Pulmonary artery endothelial cell (primary cell): ENCODE results near the gene CALM3. TPM values are rescaled to one million over a fixed set of nuclear protein-coding genes. Genes with fewer than 3 reads are reported as not detected.
"Not testable (repeated sequence)": the region's sequence is repeated elsewhere in the genome, so short reads cannot be mapped to it uniquely, and the experiment has no call there.

Experiments
- DNase-seq: peaks from one replicate; pipeline ENCODE4 v3.0.0-alpha.2; 2011; ENCODE audit warnings: low read depth, low spot score
- total RNA-seq: library from RNA; depleted of rRNA; stranded (reverse); fragments of >200 nt; gene quantifications from 2 replicates; pipeline ENCODE4 v1.2.3, GENCODE V29; 2014

CALM3 gene
- total RNA-seq = 175 and 224 TPM in 2 replicates

- DNase-seq = no peak
These were observed at the start of gene CALM3 for GRCh38 chr19:46601318-46602224. TSS of gene CALM3 (plus strand) at chr19:46601330. CDS start at chr19:46601435, 105 bp downstream.

GRCh38 chr19:46552891-46553290 lies 48.2 kb upstream of the CALM3 start:
- DNase-seq = no peak

- no peak for DNase-seq
These were observed 47.0 kb upstream of the CALM3 start for GRCh38 chr19:46554161-46554560.

GRCh38 chr19:46555628-46556280 lies 45.4 kb upstream of the CALM3 start:
- no peak for DNase-seq

GRCh38 chr19:46556471-46556870 lies 44.7 kb upstream of the CALM3 start:
- DNase-seq = not testable (repeated sequence)

GRCh38 chr19:46559203-46559602 lies 41.9 kb upstream of the CALM3 start:
- no peak for DNase-seq

GRCh38 chr19:46559675-46560074 lies 41.5 kb upstream of the CALM3 start:
- not testable (repeated sequence) for DNase-seq

- DNase-seq = no peak
These were observed 36.4 kb upstream of the CALM3 start for GRCh38 chr19:46564701-46565100.

- no peak for DNase-seq
These were observed 29.6 kb upstream of the CALM3 start for GRCh38 chr19:46571495-46571894.

- no peak for DNase-seq
These were observed 27.2 kb upstream of the CALM3 start for GRCh38 chr19:46573679-46574498.

GRCh38 chr19:46574533-46574932 lies 26.6 kb upstream of the CALM3 start:
- DNase-seq = no peak

- no peak for DNase-seq
These were observed 22.7 kb upstream of the CALM3 start for GRCh38 chr19:46578450-46578849.

- no peak for DNase-seq
These were observed 21.7 kb upstream of the CALM3 start for GRCh38 chr19:46579361-46579879.

- no peak for DNase-seq
These were observed 20.9 kb upstream of the CALM3 start for GRCh38 chr19:46580247-46580646.

GRCh38 chr19:46585539-46585938 lies 15.6 kb upstream of the CALM3 start:
- DNase-seq = no peak

GRCh38 chr19:46586294-46586693 lies 14.8 kb upstream of the CALM3 start:
- no peak for DNase-seq

- no peak for DNase-seq
These were observed 13.3 kb upstream of the CALM3 start for GRCh38 chr19:46587861-46588260.

- DNase-seq = no peak
These were observed 9.9 kb upstream of the CALM3 start for GRCh38 chr19:46591254-46591653.

GRCh38 chr19:46591870-46592269 lies 9.3 kb upstream of the CALM3 start:
- no peak for DNase-seq

- no peak for DNase-seq
These were observed 5.1 kb upstream of the CALM3 start for GRCh38 chr19:46596008-46596407.

GRCh38 chr19:46598372-46598917 lies 2.7 kb upstream of the CALM3 start:
- no peak for DNase-seq
